Endothelial cell of umbilical vein (primary cell): ENCODE results near the gene SF3B1. TPM values are rescaled to one million over a fixed set of nuclear protein-coding genes. Genes with fewer than 3 reads are reported as not detected.

Experiments used
- BruUV-seq: library from RNA; stranded (reverse); fragments of 400-500 nt; replicated peaks from 2 replicates; lab custom pipeline; 2021; lab: Mats Ljungman, UMichigan
- CTCF ChIA-PET: fragments of 300-600, 350-600 bp; sonication (Branson Sonifier 250); formaldehyde crosslinking; loops from one replicate; lab custom pipeline; 2021; ENCODE audit warnings: antibody characterized with exemption, inconsistent platforms; lab: Charles Lee
- POLR2A ChIA-PET: fragments of 300-600, 350-600 bp; sonication (Branson Sonifier 250); formaldehyde crosslinking; loops from one replicate; lab custom pipeline; 2021; ENCODE audit warnings: antibody characterized with exemption, inconsistent platforms; lab: Charles Lee
- DNase-seq: peaks from one replicate; pipeline ENCODE4 v3.0.0-alpha.2; 2011; ENCODE audit warnings: low read depth, low spot score
- FAIRE-seq: peaks from 2 replicates; lab custom pipeline; 2011; peaks lifted over from hg19 to GRCh38; lab: Jason Lieb, UNC
- H2AFZ ChIP-seq: 2 replicates; pipeline ENCODE4 v1.6.0; 2012; ENCODE audit warnings: low read depth, low read length, control low read depth, inconsistent platforms
- H3K27ac ChIP-seq: 2 replicates; pipeline ENCODE4 v1.5.1; 2011; ENCODE audit warnings: low read depth, mild to moderate bottlenecking, control low read depth, low read length, moderate library complexity; ENCODE audit not compliant: insufficient read depth
- H3K27me3 ChIP-seq, 2 experiments: 2 replicates each; pipeline versions ENCODE4 v1.6.0 to v1.6.1; 2011; ENCODE audit warnings: low read length in 2 of 2, mixed read lengths in 1 of 2; ENCODE audit not compliant: control insufficient read depth in 2 of 2, insufficient read depth in 2 of 2
- H3K36me3 ChIP-seq, 2 experiments: 2 replicates in 1 of 2; 3 replicates in 1 of 2; pipeline ENCODE4 v1.5.1; 2011; ENCODE audit warnings: low read length in 2 of 2, mild to moderate bottlenecking in 1 of 2, moderate library complexity in 1 of 2; ENCODE audit not compliant: control insufficient read depth in 2 of 2, insufficient read depth in 2 of 2; ENCODE audit errors: extremely low read depth in 1 of 2
- H3K4me1 ChIP-seq: 3 replicates; pipeline ENCODE4 v1.5.1; 2011; ENCODE audit warnings: mild to moderate bottlenecking, low read length; ENCODE audit not compliant: control insufficient read depth, insufficient read depth; ENCODE audit errors: extremely low read depth
- H3K4me2 ChIP-seq: 2 replicates; pipeline ENCODE4 v1.6.1; 2011; ENCODE audit warnings: low read length, control low read depth, mixed read lengths; ENCODE audit not compliant: insufficient read depth
- H3K4me3 ChIP-seq, 3 experiments: fragments of 200-600 bp in 1 of 3; sonication (generic), shearing (Covaris generic) in 1 of 3; replicated peaks in 1 of 3; 2 replicates each; pipeline ENCODE4 v1.5.1; 2011 to 2016; ENCODE audit warnings: control low read depth in 3 of 3, low read length in 3 of 3, mild to moderate bottlenecking in 2 of 3, inconsistent platforms in 1 of 3, low read depth in 1 of 3, moderate library complexity in 1 of 3; ENCODE audit not compliant: insufficient read depth in 1 of 3
- H3K79me2 ChIP-seq: 2 replicates; pipeline ENCODE4 v1.6.0; 2012; ENCODE audit warnings: low read length, inconsistent platforms; ENCODE audit not compliant: control insufficient read depth, insufficient read depth
- H3K9ac ChIP-seq: replicated peaks from 2 replicates; pipeline ENCODE3; 2011; ENCODE audit warnings: low read length, control low read depth; ENCODE audit not compliant: insufficient read depth; ENCODE audit errors: extremely low read depth
- H3K9me1 ChIP-seq: replicated peaks from 3 replicates; pipeline ENCODE4 v1.6.0; 2011; ENCODE audit warnings: mild to moderate bottlenecking, low read length; ENCODE audit not compliant: control insufficient read depth, insufficient read depth; ENCODE audit errors: extremely low read depth
- H3K9me3 ChIP-seq: replicated peaks from 2 replicates; pipeline ENCODE4 v1.5.1; 2012; ENCODE audit warnings: low read length, inconsistent platforms; ENCODE audit not compliant: control insufficient read depth, insufficient read depth
- H4K20me1 ChIP-seq: replicated peaks from 2 replicates; pipeline ENCODE3; 2011; ENCODE audit warnings: mild to moderate bottlenecking, low read length; ENCODE audit not compliant: control insufficient read depth, insufficient read depth; ENCODE audit errors: extremely low read depth
- POLR2A ChIP-seq: IDR thresholded peaks from 2 replicates; pipeline ENCODE4 v1.6.1; 2012; ENCODE audit warnings: low read depth, mild to moderate bottlenecking, control low read depth, low read length
- dilution Hi-C: fragments of 300-500 bp; cut with MboI; formaldehyde crosslinking; loops from one replicate; pipeline ENCODE4 v1.15.0; 2019; ENCODE audit warnings: low sequenced_read_pairs; ENCODE audit not compliant: extremely low pct_ligation_motif_present
- intact Hi-C: fragments of 100-400 bp; cut with micrococcal nuclease; formaldehyde crosslinking; loops from one replicate; pipeline ENCODE4 v1.10.0; 2022
- polyA plus RNA-seq, 4 experiments: library from polyadenylated mRNA; depleted of rRNA in 3 of 4; stranded (reverse) in 3 of 4; unstranded in 1 of 4; fragments of >200 nt; gene quantifications; 2 replicates each; pipeline versions ENCODE4 v1.2.1 to v1.2.3, GENCODE V29; 2011 to 2012; ENCODE audit warnings: missing spikeins in 1 of 4
- total RNA-seq: library from RNA; stranded (reverse); gene quantifications from 2 replicates; pipeline ENCODE4 v1.2.3, GENCODE V29; 2021
- TF ChIP-seq, protein P1 (sequence below), 2 donors: IDR thresholded peaks; 1 replicate in 1 of 2; 2 replicates in 1 of 2; pipeline ENCODE4 v1.5.1; 2011; ENCODE audit warnings: low read length in 2 of 2, mild to moderate bottlenecking in 2 of 2, moderate library complexity in 2 of 2, control low read depth in 1 of 2, inconsistent platforms in 1 of 2, low read depth in 1 of 2; ENCODE audit not compliant: insufficient read depth in 1 of 2; ENCODE audit errors: extremely low read depth in 1 of 2

SF3B1 gene
- total and polyA plus RNA-seq, 2 donors (not counting 3 experiments of a cell fraction or from before 2014, with no cell fraction given): 234 to 321 TPM

DNA sequence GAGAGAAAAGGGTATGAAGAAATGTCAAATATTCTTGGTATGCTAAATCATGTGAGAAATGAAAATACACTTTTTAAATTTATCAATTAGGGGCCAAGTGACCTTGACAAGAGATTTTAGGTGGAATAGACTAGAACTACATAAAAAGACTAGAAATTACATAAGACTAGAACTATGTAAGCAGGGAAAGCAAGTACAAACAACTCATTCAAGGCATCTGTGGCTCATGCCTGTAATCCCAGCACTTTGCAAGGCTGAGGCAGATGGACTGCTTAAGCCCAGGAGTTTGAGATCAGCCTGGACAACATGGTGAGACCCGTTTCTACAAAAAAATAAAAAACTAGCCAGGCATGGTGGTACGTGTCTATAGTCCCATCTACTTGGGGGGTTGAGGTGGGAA lies 20.3 kb downstream of the SF3B1 start:
- intact Hi-C loops: loop anchor here (2.0 kb wide), 1 partner anchor 14 kb away; no protein-coding TSS in a partner anchor
- Histone ChIP-seq H3K4me2 (no peak overlapping the region), H3K4me1 (no peaks in the 10 kb centered on the region), H3K9ac (no peak overlapping the region), H3K9me1 (no peaks in the 10 kb centered on the region), H3K4me3 (no peak overlapping the region), H3K27ac (no peak overlapping the region), H3K27me3 (no peaks in the 10 kb centered on the region), H4K20me1 (peaks cover 2% of the 10 kb centered on the region), H2AFZ (no peak overlapping the region), H3K36me3 (peaks cover 26 to 42% of the 10 kb centered on the region in 2 experiments), H3K9me3 (no peaks in the 10 kb centered on the region), H3K79me2 (peaks cover 22% of the 10 kb centered on the region)
- POLR2A ChIA-PET: no interaction called here
- dilution Hi-C loops: no loop called here
- FAIRE-seq (no peak), DNase-seq (no peak)
- TF ChIP-seq POLR2A: no peak
- CTCF ChIA-PET: interaction anchor here (1.0 to 1.7 kb wide), 2 partner anchors 18 kb away, joined by 3 read pairs; no protein-coding TSS in a partner anchor
- no TSS peak for BruUV-seq

DNA sequence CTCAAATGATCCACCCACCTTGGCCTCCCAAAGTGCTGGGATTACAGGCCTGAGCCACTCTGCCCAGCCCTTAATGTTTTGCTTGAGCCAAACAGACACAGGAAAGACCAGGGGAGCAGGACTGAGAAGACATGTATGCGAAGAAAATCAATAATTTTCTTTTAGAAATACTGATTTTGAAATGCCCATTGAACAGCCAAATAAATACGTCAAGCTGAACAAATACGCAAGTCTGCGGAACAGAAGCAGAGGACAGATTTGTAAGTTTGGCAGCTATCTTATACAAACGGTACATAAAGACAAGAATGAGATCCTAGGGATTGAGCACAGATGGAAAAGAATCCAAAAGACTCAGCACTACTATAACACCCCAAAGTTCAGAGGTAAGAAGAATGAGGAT lies 20.8 kb downstream of the SF3B1 start:
- ChIA-PET CTCF (interaction anchor here (1.7 kb wide), 1 partner anchor 18 kb away, joined by 3 read pairs; no protein-coding TSS in a partner anchor), POLR2A (no interaction called here)
- Histone ChIP-seq H3K9me3 (no peaks in the 10 kb centered on the region), H3K4me3 (no peak overlapping the region), H3K9ac (no peak overlapping the region), H3K9me1 (no peaks in the 10 kb centered on the region), H3K4me2 (no peak overlapping the region), H3K27ac (no peak overlapping the region), H3K36me3 (peaks cover 28 to 46% of the 10 kb centered on the region in 2 experiments), H4K20me1 (peaks cover 4% of the 10 kb centered on the region), H2AFZ (no peak overlapping the region), H3K27me3 (no peaks in the 10 kb centered on the region), H3K79me2 (peaks cover 22% of the 10 kb centered on the region), H3K4me1 (no peaks in the 10 kb centered on the region)
- FAIRE-seq (no peak), DNase-seq (no peak)
- intact Hi-C loops: loop anchor here (2.0 kb wide), 1 partner anchor 13 kb away; no protein-coding TSS in a partner anchor
- dilution Hi-C loops: no loop called here
- no TSS peak for BruUV-seq
- TF ChIP-seq, protein P1, sequence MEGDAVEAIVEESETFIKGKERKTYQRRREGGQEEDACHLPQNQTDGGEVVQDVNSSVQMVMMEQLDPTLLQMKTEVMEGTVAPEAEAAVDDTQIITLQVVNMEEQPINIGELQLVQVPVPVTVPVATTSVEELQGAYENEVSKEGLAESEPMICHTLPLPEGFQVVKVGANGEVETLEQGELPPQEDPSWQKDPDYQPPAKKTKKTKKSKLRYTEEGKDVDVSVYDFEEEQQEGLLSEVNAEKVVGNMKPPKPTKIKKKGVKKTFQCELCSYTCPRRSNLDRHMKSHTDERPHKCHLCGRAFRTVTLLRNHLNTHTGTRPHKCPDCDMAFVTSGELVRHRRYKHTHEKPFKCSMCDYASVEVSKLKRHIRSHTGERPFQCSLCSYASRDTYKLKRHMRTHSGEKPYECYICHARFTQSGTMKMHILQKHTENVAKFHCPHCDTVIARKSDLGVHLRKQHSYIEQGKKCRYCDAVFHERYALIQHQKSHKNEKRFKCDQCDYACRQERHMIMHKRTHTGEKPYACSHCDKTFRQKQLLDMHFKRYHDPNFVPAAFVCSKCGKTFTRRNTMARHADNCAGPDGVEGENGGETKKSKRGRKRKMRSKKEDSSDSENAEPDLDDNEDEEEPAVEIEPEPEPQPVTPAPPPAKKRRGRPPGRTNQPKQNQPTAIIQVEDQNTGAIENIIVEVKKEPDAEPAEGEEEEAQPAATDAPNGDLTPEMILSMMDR (IDR thresholded peaks at IDR 0.05; ENCODE audit: extremely low read depth in 1 of 2, insufficient read depth in 1 of 2, low read depth in 1 of 2, low read length in 2 of 2): no peak
